Spleen (tissue), 7 donors: Measurements from ENCODE around the gene RASA3.

Experiments
- POLR2AphosphoS5 ChIP-seq, 3 donors: sonication (generic); formaldehyde crosslinking; IDR thresholded peaks; one replicate each; pipeline ENCODE4 v1.5.1; 2017; ENCODE audit warnings: antibody characterized with exemption in 3 of 3
- TF ChIP-seq, protein P1 (sequence below), 11 experiments: fragments of 200-600 bp in 7 of 11; fragments of 450-650 bp in 4 of 11; sonication (generic) in 4 of 11; IDR thresholded peaks in 8 of 11; conservative IDR thresholded peaks in 3 of 11; 1 replicate in 7 of 11; 2 replicates in 4 of 11; pipeline versions ENCODE4 v1.4.0 to v1.8.0; 2016 to 2021; ENCODE audit warnings: antibody characterized with exemption in 11 of 11, inconsistent platforms in 4 of 11, mild to moderate bottlenecking in 1 of 11
- donor health status: DM: no; HTN: no; CAD: no; lungs with moderate emphysema.
- donor health status: DM: no; HTN: no; CAD: no.
- donor health status: DM: no; HTN: no; CAD: no.

- TF ChIP-seq, protein P1, sequence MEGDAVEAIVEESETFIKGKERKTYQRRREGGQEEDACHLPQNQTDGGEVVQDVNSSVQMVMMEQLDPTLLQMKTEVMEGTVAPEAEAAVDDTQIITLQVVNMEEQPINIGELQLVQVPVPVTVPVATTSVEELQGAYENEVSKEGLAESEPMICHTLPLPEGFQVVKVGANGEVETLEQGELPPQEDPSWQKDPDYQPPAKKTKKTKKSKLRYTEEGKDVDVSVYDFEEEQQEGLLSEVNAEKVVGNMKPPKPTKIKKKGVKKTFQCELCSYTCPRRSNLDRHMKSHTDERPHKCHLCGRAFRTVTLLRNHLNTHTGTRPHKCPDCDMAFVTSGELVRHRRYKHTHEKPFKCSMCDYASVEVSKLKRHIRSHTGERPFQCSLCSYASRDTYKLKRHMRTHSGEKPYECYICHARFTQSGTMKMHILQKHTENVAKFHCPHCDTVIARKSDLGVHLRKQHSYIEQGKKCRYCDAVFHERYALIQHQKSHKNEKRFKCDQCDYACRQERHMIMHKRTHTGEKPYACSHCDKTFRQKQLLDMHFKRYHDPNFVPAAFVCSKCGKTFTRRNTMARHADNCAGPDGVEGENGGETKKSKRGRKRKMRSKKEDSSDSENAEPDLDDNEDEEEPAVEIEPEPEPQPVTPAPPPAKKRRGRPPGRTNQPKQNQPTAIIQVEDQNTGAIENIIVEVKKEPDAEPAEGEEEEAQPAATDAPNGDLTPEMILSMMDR (IDR thresholded peaks at IDR 0.05 in 8 of 11, conservative IDR thresholded peaks at IDR 0.05 in 3 of 11) = no peak
- no peak for TF ChIP-seq POLR2AphosphoS5 (IDR thresholded peaks at IDR 0.05)
Measured at GRCh38 chr13:114173272-114173671, 40.8 kb upstream of the RASA3 start.
